ENCODE measurements around the gene LRRC49.

Gene LRRC49

DNA sequence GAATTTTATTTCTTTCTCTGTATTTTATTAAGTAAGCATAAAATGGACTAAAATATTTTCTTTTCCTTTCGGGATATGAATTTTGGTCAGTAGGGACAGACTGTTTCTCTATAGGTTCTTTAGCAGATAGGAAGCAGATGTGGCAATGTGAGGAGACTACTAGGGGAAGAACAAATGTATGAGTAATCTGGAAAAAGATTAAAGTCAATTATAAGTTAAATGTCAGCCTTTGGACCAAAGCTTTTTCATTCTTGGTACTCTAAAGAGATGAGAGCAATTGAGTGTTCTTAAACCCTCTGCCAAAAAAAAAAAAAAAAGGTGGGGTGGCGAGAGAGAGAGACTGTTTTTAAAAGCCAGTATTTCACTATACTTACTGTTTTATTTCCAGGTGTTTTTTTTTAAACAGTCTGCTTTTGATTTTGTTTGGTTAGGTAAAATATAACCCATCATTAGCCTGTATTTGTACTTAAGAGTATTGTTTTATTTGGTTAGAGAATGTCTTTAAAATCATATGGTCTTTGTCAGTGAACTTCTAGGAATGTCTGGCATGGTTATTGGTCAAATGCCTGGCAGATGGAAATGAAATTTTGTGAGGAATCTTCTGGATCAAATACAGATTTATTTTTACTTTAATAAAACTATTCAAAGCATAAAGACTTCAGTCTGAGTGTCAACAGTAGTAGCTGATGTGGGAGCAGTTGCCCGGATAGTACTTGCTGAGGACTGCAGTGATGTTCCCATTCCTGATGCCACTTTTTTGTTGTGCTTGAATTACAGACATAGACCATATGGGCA is 63.8 kb downstream of the LRRC49 start:
- DNase-seq, result no peak
- Histone ChIP-seq H3K4me3 (ENCODE audit: low read depth, low read length) (no peak overlapping the region), H3K9me3 (no peaks in the 10 kb centered on the region), H3K36me3 (no peaks in the 10 kb centered on the region), H3K27me3 (no peaks in the 10 kb centered on the region), H3K4me1 (no peaks in the 10 kb centered on the region)
- TF ChIP-seq CTCF (IDR thresholded peaks at IDR 0.05; ENCODE audit: low read depth, low read length), result no peak

DNA sequence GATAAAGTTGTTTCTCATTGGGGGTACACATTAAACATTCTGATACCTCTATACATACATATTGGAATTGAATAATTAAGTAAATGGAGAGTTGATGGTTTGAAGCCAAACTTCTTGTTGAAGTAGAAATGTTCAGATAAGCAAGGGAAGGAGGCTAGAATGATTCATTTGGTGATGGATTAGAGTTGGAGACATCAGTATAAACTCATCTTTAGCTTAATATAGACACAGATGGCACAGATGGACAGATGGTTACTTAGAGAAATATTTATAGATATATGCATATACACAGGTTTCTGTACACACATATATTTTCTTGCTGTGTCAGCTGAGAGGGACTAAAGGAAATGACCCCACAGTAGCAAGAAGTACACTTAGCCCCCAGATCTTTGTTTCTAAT is 69.5 kb downstream of the LRRC49 start:
- DNase-seq, result no peak
- TF ChIP-seq CTCF (IDR thresholded peaks at IDR 0.05; ENCODE audit: low read depth, low read length), result no peak
- H3K4me3 ChIP-seq (ENCODE audit: low read depth, low read length), result no peak overlapping the region
- no peaks in the 10 kb centered on the region for H3K9me3 ChIP-seq
- no peaks in the 10 kb centered on the region for H3K4me1 ChIP-seq
- H3K36me3 ChIP-seq, result no peaks in the 10 kb centered on the region
- H3K27me3 ChIP-seq, result no peaks in the 10 kb centered on the region

DNA sequence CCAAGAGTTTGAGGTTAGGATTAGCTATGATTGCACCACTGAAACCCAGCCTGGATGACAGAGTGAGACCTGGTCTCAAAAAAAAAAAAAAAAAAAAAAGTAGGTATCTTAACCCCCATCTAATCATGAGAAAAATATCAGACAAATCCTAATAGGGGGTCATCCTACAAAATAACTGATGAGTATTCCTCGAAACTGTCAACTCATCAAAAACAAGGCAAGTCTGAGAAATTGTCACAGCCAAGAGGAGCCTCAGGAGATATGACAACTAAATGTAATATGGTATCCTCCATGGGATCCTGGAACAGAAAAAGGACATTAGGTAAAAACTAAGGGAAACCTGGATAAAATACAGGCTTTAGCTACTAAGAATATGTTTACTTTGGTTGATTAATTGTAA is 70.6 kb downstream of the LRRC49 start:
- Histone ChIP-seq H3K9me3 (no peaks in the 10 kb centered on the region), H3K27me3 (no peaks in the 10 kb centered on the region), H3K36me3 (no peaks in the 10 kb centered on the region), H3K4me1 (no peaks in the 10 kb centered on the region), H3K4me3 (ENCODE audit: low read depth, low read length) (no peak overlapping the region)
- DNase-seq, result no peak
- no peak for TF ChIP-seq CTCF (IDR thresholded peaks at IDR 0.05; ENCODE audit: low read depth, low read length)

GRCh38 chr15:70964058-70964457 is 71.4 kb downstream of the LRRC49 start:
- H3K36me3 ChIP-seq, result no peaks in the 10 kb centered on the region
- H3K9me3 ChIP-seq, result no peaks in the 10 kb centered on the region
- TF ChIP-seq CTCF (IDR thresholded peaks at IDR 0.05; ENCODE audit: low read depth, low read length), result no peak
- H3K4me1 ChIP-seq, result no peaks in the 10 kb centered on the region
- no peaks in the 10 kb centered on the region for H3K27me3 ChIP-seq
- no peak overlapping the region for H3K4me3 ChIP-seq (ENCODE audit: low read depth, low read length)
- DNase-seq, result no peak

DNA sequence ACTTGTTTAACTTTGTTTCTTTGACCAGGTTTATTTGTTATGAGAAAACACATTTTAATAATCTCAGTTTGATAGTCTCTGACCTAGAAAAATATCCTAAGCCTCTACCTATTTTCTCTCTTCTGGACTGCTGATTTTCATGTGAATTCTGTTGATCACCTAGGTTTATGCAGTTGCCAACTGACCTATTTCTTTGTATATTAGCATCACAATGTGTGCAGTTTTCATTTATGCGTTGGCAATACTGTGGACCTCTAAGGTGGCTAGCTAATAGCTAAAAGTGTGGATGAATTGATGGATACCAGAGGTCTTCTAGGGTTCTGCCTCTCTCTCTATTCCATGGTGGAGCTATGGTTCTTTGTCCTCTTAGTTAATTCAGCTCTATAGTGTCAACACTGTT is 72.1 kb downstream of the LRRC49 start:
- Histone ChIP-seq H3K4me3 (ENCODE audit: low read depth, low read length) (no peak overlapping the region), H3K9me3 (no peaks in the 10 kb centered on the region), H3K4me1 (no peaks in the 10 kb centered on the region), H3K27me3 (no peaks in the 10 kb centered on the region), H3K36me3 (no peaks in the 10 kb centered on the region)
- DNase-seq, result no peak
- TF ChIP-seq CTCF (IDR thresholded peaks at IDR 0.05; ENCODE audit: low read depth, low read length), result no peak

- Histone ChIP-seq H3K27me3 (no peaks in the 10 kb centered on the region), H3K4me3 (ENCODE audit: low read depth, low read length) (no peak overlapping the region), H3K4me1 (no peaks in the 10 kb centered on the region), H3K36me3 (no peaks in the 10 kb centered on the region), H3K9me3 (no peaks in the 10 kb centered on the region)
- no peak for TF ChIP-seq CTCF (IDR thresholded peaks at IDR 0.05; ENCODE audit: low read depth, low read length)
- DNase-seq, result no peak
These were observed 75.0 kb downstream of the LRRC49 start for GRCh38 chr15:70967646-70968045.
